Central memory CD8-positive, alpha-beta T cell (primary cell): ENCODE data around the gene BPIFB6.

Source experiments
- ATAC-seq: fragments of 150-1000 bp; cut with Tn5 transposase; replicated peaks from 2 replicates; pipeline ENCODE4 v1.10.0; 2022; ENCODE audit warnings: mild to moderate bottlenecking, moderate FRiP score, moderate number of reproducible peaks; ENCODE audit not compliant: poor library complexity, severe bottlenecking; ENCODE audit errors: extremely low read depth
- DNase-seq, 2 donors: peaks; one replicate each; pipeline ENCODE4 v3.0.0; 2021; ENCODE audit warnings: low spot score in 2 of 2
- H3K27ac Mint-ChIP-seq: one replicate; pipeline ENCODE4 v1.8.0; 2022; ENCODE audit warnings: low read depth, mild to moderate bottlenecking, moderate library complexity, mixed read lengths
- H3K27me3 Mint-ChIP-seq: one replicate; pipeline ENCODE4 v1.8.0; 2022; ENCODE audit warnings: mixed read lengths
- H3K36me3 Mint-ChIP-seq: one replicate; pipeline ENCODE4 v1.8.0; 2022; ENCODE audit warnings: mild to moderate bottlenecking, moderate library complexity, mixed read lengths; ENCODE audit not compliant: insufficient read depth
- H3K4me1 Mint-ChIP-seq: one replicate; pipeline ENCODE4 v1.8.0; 2022; ENCODE audit warnings: mixed read lengths
- H3K4me3 Mint-ChIP-seq: one replicate; pipeline ENCODE4 v1.8.0; 2022; ENCODE audit warnings: mild to moderate bottlenecking, moderate library complexity, mixed read lengths
- H3K9me3 Mint-ChIP-seq: one replicate; pipeline ENCODE4 v1.8.0; 2022; ENCODE audit warnings: mixed read lengths

BPIFB6 gene

DNA sequence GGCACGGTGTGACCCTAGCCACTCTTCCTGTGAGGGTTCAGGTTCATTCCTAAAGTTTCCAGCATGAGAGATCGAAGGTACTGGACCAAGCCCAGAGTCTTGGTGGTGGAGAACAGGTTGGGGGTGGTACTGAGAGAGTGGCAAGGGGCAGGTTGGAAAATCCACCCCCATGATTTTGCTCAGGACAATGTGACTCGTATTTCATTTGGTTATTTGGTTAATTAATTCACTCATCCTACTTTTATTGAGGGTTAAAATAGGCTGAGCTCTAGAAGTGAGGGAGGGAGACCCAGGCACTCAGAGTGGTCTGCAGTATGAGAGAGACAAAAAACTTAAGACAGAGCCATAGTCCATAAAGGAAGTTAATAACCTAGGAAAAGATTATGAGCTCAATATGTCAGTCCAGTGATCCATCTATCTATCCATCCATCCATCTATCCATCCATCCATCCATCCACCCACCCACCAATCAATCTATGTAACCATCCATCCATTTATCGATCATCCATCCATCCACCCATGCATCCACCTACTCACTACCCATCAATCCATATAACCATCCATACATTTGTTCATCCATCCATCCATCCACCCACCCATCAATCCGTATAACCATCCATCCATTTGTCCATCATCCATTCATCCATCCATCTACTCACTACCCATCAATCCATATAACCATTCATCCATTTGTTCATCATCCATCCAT, 6.7 kb upstream of the BPIFB6 start:
- no peaks in the 10 kb centered on the region for H3K9me3 Mint-ChIP-seq
- H3K36me3 Mint-ChIP-seq, result no peaks in the 10 kb centered on the region
- ATAC-seq, result no peak
- H3K27me3 Mint-ChIP-seq, result no peaks in the 10 kb centered on the region
- no peaks in the 10 kb centered on the region for H3K4me1 Mint-ChIP-seq
- no peak overlapping the region for H3K27ac Mint-ChIP-seq
- no peak overlapping the region for H3K4me3 Mint-ChIP-seq
- DNase-seq, result no peak

DNA sequence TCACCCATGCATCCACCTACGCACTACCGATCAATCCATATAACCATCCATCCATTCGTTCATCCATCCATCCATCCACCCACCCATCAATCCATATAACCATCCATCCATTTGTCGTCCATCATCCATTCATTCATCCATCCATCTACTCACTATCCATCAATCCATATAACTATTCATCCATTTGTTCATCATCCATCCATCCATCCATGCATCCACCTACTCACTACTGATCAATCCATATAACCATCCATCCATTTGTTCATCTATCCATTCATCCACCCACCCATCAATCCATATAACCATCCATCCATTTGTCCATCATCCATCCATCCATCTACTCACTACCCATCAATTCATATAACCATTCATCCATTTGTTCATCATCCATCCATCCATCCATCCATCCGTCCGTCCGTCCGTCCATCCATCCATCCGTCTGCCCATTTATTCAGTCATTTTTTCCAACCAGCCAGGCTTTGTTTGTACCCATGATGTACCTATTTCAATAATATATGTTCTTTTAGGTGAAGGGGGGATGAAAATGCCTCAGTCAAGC, 6.1 kb upstream of the BPIFB6 start:
- ATAC-seq, result no peak
- Mint-ChIP-seq H3K4me1 (no peaks in the 10 kb centered on the region), H3K27me3 (no peaks in the 10 kb centered on the region), H3K27ac (no peak overlapping the region), H3K4me3 (no peak overlapping the region), H3K9me3 (no peaks in the 10 kb centered on the region), H3K36me3 (no peaks in the 10 kb centered on the region)
- DNase-seq, result no peak

DNA sequence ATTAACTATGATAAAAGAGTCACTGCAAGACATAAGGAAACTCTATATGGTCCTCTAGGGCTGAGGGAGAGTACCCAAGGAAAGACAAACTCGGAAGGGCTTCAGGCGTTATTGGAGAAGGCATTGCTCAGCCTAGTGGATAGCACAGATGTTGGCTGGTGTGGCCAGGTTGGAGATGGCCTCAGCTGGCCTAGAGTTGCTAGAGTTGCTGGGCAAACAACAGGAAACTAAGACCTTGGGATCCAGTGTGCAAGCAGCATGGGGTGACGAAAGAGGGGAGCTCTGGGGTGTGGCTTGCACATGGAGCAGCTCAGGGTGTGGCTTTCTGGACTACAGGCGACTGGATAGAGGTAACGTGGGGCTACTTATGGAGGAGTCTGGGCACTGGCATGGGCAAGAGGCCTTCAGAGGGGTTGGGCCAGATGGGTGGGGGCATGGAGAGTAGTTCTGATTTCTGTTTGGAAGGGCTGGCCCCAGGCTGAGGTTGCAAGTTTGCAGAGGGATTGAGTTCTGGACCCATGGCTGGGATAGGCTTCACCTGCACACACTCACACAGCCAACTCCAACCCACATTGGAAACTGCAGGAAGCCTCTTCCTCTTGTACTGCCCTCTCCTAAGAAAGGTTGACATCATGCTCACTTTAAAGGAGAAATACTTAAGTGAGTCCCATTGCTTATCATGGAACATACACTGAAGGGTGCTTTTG, 5.2 kb upstream of the BPIFB6 start:
- H3K4me3 Mint-ChIP-seq, result no peak overlapping the region
- DNase-seq (no peak), ATAC-seq (no peak)
- no peaks in the 10 kb centered on the region for H3K36me3 Mint-ChIP-seq
- H3K9me3 Mint-ChIP-seq, result no peaks in the 10 kb centered on the region
- H3K27me3 Mint-ChIP-seq, result no peaks in the 10 kb centered on the region
- no peak overlapping the region for H3K27ac Mint-ChIP-seq
- H3K4me1 Mint-ChIP-seq, result no peaks in the 10 kb centered on the region

- no peak overlapping the region for H3K4me3 Mint-ChIP-seq
- no peaks in the 10 kb centered on the region for H3K27me3 Mint-ChIP-seq
- no peaks in the 10 kb centered on the region for H3K9me3 Mint-ChIP-seq
- no peak for ATAC-seq
- no peaks in the 10 kb centered on the region for H3K4me1 Mint-ChIP-seq
- no peak for DNase-seq
- H3K27ac Mint-ChIP-seq, result no peak overlapping the region
- H3K36me3 Mint-ChIP-seq, result no peaks in the 10 kb centered on the region
Observed at GRCh38 chr20:33026779-33027759, 4.4 kb upstream of the BPIFB6 start.

DNA sequence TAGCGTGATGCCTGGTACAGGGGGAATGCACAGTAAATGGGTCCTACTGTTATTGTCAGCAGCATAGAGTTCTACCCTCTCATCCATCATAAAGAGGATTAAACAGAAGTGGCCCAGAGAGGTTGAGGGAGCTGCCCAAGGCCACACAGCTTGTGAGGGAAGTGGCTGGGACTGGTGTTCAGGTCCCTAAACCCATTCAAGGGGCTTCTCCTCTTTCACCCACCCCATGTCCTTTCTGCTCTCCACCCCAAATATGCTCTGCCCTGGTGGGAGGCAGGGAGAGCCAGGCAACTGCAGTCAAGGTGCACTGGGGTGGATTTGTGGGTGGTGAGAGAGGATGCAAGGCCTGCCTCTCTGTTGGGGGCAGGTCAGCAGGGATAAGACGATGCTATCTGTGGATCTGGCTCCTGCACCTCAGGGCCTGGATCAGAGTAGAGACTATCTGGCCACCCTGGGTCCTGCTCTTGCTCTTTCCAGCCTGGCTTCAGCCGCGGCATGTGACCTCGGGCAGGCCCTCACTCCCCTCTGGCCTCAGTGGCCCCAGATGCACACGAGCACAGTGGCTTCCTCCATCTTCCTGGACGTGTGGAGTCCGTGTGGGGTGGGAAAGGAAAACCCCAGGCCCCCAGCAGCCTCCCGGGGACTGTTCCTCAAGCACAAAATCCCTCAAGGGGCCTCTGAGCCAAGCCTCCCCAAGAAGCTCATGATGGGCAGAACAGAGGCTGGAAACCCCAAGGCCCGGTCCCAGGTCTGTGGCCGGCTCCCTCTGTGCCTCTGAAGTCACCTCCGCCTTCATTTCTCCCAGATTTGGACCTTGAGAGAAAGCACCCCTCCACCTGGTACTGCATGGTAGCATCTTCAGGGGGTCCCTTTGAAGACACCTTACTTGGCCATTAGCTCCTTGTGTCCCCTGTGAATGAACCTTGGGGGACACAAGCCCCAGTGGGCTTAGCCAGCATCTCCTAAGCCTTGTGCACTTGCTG, 3.4 kb upstream of the BPIFB6 start:
- Mint-ChIP-seq H3K4me3 (no peak overlapping the region), H3K4me1 (no peaks in the 10 kb centered on the region), H3K27me3 (no peaks in the 10 kb centered on the region), H3K27ac (no peak overlapping the region), H3K36me3 (no peaks in the 10 kb centered on the region), H3K9me3 (no peaks in the 10 kb centered on the region)
- no peak for DNase-seq
- ATAC-seq, result no peak

- no peaks in the 10 kb centered on the region for H3K9me3 Mint-ChIP-seq
- no peak for ATAC-seq
- DNase-seq, result no peak
- H3K36me3 Mint-ChIP-seq, result no peaks in the 10 kb centered on the region
- H3K4me1 Mint-ChIP-seq, result no peaks in the 10 kb centered on the region
- H3K4me3 Mint-ChIP-seq, result no peak overlapping the region
- no peaks in the 10 kb centered on the region for H3K27me3 Mint-ChIP-seq
- H3K27ac Mint-ChIP-seq, result no peak overlapping the region
Observed at GRCh38 chr20:33028875-33029274, 2.6 kb upstream of the BPIFB6 start.

GRCh38 chr20:33030076-33030475, 1.4 kb upstream of the BPIFB6 start:
- no peak for ATAC-seq
- Mint-ChIP-seq H3K9me3 (no peaks in the 10 kb centered on the region), H3K4me3 (no peak overlapping the region), H3K36me3 (no peaks in the 10 kb centered on the region), H3K4me1 (no peaks in the 10 kb centered on the region), H3K27ac (no peak overlapping the region), H3K27me3 (no peaks in the 10 kb centered on the region)
- DNase-seq, result no peak

- H3K9me3 Mint-ChIP-seq, result no peaks in the 10 kb centered on the region
- H3K36me3 Mint-ChIP-seq, result no peaks in the 10 kb centered on the region
- no peak overlapping the region for H3K27ac Mint-ChIP-seq
- H3K27me3 Mint-ChIP-seq, result no peaks in the 10 kb centered on the region
- no peak overlapping the region for H3K4me3 Mint-ChIP-seq
- DNase-seq (no peak), ATAC-seq (no peak)
- no peaks in the 10 kb centered on the region for H3K4me1 Mint-ChIP-seq
Observed at GRCh38 chr20:33030569-33030968, 879 bp upstream of the BPIFB6 start.

DNA sequence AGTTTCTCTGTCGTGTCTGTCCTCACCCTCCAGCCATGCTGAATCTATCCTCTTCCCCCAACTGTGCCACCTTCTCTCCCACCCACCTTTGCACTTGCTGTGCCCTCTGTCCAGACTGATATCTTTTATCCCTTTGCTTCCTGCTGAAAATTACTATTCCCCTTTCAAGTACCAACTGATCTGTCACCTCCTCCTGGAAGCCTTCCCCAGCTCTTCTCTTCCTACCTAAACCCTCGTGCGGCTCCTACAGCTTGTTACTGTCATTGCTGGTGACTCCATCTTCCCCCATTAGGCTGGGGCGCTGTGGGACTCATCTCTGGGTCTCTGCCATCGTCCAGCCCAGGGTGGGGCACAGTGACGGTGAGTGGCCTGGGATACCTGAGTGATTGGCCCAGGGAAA, 1.1 kb downstream of the BPIFB6 start:
- H3K27me3 Mint-ChIP-seq, result no peaks in the 10 kb centered on the region
- no peak overlapping the region for H3K4me3 Mint-ChIP-seq
- H3K27ac Mint-ChIP-seq, result no peak overlapping the region
- no peaks in the 10 kb centered on the region for H3K36me3 Mint-ChIP-seq
- H3K4me1 Mint-ChIP-seq, result no peaks in the 10 kb centered on the region
- ATAC-seq, result no peak
- DNase-seq, result no peak
- H3K9me3 Mint-ChIP-seq, result no peaks in the 10 kb centered on the region

DNA sequence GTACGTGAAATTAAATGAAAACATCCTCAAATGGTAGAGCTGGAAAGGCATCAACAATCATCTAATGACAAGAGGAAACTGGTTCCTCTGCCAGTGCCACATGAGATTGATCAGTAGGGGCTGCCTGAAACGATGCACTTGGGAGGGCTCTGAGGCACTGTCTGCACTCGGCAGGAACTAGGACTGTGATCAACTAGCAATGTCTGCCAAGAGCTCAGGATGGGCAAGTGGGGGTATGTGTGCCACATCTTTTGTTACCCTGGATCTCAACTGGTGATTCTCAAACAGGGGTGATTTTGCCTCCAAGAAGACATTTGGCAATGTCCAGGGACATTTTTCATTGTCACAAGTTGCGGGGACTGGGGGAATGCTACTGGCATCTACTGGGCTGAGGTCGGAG, 1.9 kb downstream of the BPIFB6 start:
- H3K4me3 Mint-ChIP-seq, result no peak overlapping the region
- H3K36me3 Mint-ChIP-seq, result no peaks in the 10 kb centered on the region
- H3K27me3 Mint-ChIP-seq, result no peaks in the 10 kb centered on the region
- H3K27ac Mint-ChIP-seq, result no peak overlapping the region
- H3K9me3 Mint-ChIP-seq, result no peaks in the 10 kb centered on the region
- ATAC-seq, result no peak
- H3K4me1 Mint-ChIP-seq, result no peaks in the 10 kb centered on the region
- no peak for DNase-seq

DNA sequence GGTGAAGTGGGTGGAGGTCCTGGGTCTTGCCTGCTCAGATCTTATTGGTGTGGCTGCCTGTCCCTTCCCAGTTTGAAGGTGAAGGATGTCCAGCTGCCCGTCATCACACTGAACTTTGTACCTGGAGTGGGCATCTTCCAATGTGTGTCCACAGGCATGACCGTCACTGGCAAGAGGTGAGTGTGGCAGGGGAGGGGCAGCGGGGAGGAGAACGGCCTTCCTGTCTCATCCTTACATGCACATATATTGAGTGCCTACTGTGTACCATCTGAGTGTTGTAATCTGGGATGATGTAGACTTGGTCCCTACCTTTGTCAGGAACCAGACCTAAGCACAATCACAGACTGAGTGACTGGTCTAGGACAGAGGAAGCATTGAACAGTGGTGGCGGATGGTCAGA, 2.7 kb downstream of the BPIFB6 start:
- H3K9me3 Mint-ChIP-seq, result no peaks in the 10 kb centered on the region
- H3K27me3 Mint-ChIP-seq, result no peaks in the 10 kb centered on the region
- ATAC-seq, result no peak
- no peak for DNase-seq
- no peaks in the 10 kb centered on the region for H3K36me3 Mint-ChIP-seq
- H3K4me3 Mint-ChIP-seq, result no peak overlapping the region
- no peak overlapping the region for H3K27ac Mint-ChIP-seq
- no peaks in the 10 kb centered on the region for H3K4me1 Mint-ChIP-seq
